ENCODE data around the gene AIFM2.

DNA sequence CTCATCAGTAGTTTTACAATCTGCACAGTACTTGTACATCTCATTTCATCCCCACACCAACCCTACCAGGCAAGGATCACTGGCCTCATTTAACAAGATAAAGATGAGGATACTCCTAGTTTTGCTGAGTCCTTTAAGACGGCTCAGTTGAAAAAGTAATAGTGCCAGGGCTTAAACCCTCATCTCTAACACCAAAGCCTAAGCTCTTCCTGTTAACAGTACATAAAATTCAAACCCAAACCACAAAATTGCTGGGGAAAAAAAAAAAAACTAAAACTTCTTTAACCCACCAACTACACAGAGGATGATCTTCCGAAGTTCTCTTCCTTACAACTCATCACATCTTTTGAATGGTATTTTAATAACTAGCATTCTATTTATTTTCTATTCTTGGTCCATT is 36.4 kb upstream of the AIFM2 start:
- TF ChIP-seq POLR2A (IDR thresholded peaks at IDR 0.05; ENCODE audit: low read depth, low read length) (no peak), EZH2 (IDR thresholded peaks at IDR 0.05; ENCODE audit: borderline replicate concordance, low read depth, low read length, severe bottlenecking) (no peak)
- TF ChIP-seq, protein P1, sequence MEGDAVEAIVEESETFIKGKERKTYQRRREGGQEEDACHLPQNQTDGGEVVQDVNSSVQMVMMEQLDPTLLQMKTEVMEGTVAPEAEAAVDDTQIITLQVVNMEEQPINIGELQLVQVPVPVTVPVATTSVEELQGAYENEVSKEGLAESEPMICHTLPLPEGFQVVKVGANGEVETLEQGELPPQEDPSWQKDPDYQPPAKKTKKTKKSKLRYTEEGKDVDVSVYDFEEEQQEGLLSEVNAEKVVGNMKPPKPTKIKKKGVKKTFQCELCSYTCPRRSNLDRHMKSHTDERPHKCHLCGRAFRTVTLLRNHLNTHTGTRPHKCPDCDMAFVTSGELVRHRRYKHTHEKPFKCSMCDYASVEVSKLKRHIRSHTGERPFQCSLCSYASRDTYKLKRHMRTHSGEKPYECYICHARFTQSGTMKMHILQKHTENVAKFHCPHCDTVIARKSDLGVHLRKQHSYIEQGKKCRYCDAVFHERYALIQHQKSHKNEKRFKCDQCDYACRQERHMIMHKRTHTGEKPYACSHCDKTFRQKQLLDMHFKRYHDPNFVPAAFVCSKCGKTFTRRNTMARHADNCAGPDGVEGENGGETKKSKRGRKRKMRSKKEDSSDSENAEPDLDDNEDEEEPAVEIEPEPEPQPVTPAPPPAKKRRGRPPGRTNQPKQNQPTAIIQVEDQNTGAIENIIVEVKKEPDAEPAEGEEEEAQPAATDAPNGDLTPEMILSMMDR (IDR thresholded peaks at IDR 0.05; ENCODE audit: extremely low read depth in 1 of 2, insufficient read depth in 1 of 2, low read depth in 1 of 2, low read length in 2 of 2): no peak

Data from endothelial cell of umbilical vein (primary cell).